Activated naive CD4-positive, alpha-beta T cell treated with anti-CD3 and anti-CD28 coated beads, Interleukin-2, amount 50 U/mL, for 24 hours (primary cell): ENCODE data around the gene DYRK2.

Experiments
- H3K27ac Mint-ChIP-seq: one replicate; pipeline ENCODE4 v1.8.0; 2021; ENCODE audit warnings: mild to moderate bottlenecking, mixed read lengths
- H3K27me3 Mint-ChIP-seq: one replicate; pipeline ENCODE4 v1.8.0; 2021; ENCODE audit warnings: mixed read lengths
- H3K36me3 Mint-ChIP-seq: one replicate; pipeline ENCODE4 v1.8.0; 2021; ENCODE audit warnings: mixed read lengths
- H3K4me1 Mint-ChIP-seq: one replicate; pipeline ENCODE4 v1.8.0; 2021; ENCODE audit warnings: mixed read lengths
- H3K4me3 Mint-ChIP-seq: one replicate; pipeline ENCODE4 v1.8.0; 2021; ENCODE audit warnings: mild to moderate bottlenecking, mixed read lengths
- H3K9me3 Mint-ChIP-seq: one replicate; pipeline ENCODE4 v1.8.0; 2021; ENCODE audit warnings: mixed read lengths

The DYRK2 gene

DNA sequence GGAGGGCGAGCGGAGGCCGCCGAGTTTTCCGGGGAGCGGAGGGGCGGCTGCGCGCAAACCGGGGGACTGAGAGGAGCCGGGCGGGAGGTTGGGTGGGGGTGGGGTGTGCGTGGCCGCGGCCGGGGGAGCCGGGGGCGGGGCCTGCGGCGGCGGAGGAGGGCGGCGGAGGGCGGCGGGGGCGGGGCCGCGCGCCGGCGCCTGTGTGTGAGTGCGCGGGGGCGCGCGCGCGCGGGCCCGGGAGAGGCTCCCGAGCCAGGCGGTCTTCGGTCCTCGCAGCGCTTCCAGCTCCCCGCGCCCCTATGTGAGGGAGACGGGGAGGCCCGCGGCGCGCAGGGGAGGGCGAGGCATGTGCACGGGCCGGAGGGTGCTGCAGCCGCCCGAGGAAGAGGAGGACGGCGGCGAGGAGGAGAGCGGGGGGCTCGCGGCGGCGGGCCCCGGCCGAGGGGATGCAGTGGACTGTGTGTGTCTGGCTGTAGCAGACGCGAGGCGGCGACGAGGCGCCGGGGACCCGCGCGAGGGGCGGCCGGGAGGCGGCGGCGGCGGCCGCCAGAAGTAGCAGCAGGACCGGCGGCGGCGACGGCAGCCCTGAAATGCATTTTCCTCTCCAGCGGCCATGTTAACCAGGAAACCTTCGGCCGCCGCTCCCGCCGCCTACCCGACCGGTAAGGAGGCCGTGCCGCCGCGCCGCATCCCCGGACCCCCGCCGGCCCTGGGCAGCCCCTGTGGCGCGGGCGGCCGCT is at the start of gene DYRK2:
Gene DYRK2, plus strand, starts transcription at position 225 of the 740 bp plus-strand sequence. Its CDS starts 389 bp downstream, at position 614.
- Mint-ChIP-seq H3K4me1 (peaks cover 50% of the 10 kb centered on the region), H3K4me3 (peak within 1 kb of the TSS; percentile 85), H3K36me3 (peaks cover 2% of the 10 kb centered on the region), H3K9me3 (no peaks in the 10 kb centered on the region), H3K27ac (peak within 1 kb of the TSS; percentile 97), H3K27me3 (no peaks in the 10 kb centered on the region)

DNA sequence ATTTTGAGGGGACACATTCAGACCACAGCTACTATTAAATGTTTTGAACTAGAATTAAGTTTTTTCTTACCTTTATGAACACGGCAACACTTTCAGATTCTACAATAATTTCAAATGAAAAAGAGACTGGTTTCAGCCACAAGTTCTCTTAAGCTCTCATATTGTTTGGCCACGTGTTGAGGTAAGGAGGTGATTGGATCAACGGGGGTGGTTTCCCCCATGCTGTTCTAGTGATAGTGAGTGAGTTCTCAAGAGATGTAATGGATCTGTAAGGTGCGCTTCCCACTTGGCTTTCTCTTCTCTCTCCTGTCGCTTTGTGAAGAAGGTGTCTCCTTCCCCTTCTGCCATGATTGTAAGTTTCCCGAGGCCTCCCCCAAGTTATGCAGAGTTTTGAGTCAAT is 48.9 kb upstream of the DYRK2 start:
- H3K4me1 Mint-ChIP-seq: peaks cover 21% of the 10 kb centered on the region
- H3K27me3 Mint-ChIP-seq: no peaks in the 10 kb centered on the region

DNA sequence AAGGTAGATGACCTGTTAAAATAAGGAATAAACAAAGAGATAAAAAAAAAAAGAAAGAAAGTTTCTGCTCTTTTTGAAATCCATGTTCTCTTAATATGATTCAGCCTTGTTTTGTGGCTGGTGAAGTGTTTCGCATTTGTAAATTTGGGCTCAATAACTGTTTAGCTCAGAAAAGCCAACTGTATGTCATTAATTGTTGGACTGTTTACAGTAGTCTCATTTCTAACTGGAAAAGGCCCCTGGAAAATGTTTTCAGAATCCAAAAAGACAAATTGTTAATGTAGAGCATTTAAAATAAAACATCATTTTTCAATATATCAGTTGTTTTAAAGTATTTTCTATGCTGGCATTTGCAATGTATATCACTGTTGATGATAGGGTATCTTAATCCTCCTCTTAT is 47.4 kb upstream of the DYRK2 start:
- H3K27ac Mint-ChIP-seq: no peak overlapping the region
- H3K4me1 Mint-ChIP-seq: peaks cover 17% of the 10 kb centered on the region

More for the DNA sequence above, 48.9 kb upstream of the DYRK2 start:
- Mint-ChIP-seq H3K9me3 (peaks cover 6% of the 10 kb centered on the region), H3K27ac (no peak overlapping the region), H3K36me3 (no peaks in the 10 kb centered on the region), H3K4me3 (no peak overlapping the region)

DNA sequence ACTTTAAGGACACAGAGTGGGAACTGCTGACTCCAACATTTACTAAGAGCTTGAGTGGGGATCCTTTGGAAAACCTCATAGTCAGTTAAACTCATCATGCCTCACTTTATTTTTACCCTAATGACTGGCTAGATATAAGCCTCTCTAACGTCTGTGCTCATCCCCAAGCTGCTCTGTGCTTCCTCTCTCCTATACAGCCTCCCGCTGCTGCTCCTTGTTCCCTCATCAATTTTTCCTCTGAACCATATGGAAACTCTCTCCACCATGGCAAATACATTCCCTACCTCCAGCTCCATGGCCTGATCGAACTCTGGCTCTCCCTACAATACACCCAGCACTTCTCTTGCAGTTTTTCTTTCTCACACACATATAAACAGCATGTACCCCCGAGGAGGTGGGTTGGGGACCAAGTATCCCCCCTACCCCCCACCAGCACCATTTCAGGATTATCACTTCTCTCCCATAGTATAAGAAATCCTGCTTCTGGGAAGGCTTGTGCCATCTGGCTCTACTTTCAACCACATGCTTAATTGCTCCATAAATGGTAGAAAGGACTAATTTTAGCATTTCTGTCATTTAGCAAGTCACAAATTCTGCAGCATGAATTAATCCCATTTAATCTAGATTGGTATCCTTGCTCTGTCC is 39.2 kb upstream of the DYRK2 start:
- no peaks in the 10 kb centered on the region for H3K27me3 Mint-ChIP-seq
- H3K4me1 Mint-ChIP-seq: peaks cover 13% of the 10 kb centered on the region
- H3K4me3 Mint-ChIP-seq: no peak overlapping the region
- no peaks in the 10 kb centered on the region for H3K36me3 Mint-ChIP-seq
- H3K9me3 Mint-ChIP-seq: no peaks in the 10 kb centered on the region
- no peak overlapping the region for H3K27ac Mint-ChIP-seq

More for the DNA sequence above, 47.4 kb upstream of the DYRK2 start:
- Mint-ChIP-seq H3K27me3 (no peaks in the 10 kb centered on the region), H3K36me3 (no peaks in the 10 kb centered on the region), H3K9me3 (peaks cover 6% of the 10 kb centered on the region), H3K4me3 (no peak overlapping the region)

DNA sequence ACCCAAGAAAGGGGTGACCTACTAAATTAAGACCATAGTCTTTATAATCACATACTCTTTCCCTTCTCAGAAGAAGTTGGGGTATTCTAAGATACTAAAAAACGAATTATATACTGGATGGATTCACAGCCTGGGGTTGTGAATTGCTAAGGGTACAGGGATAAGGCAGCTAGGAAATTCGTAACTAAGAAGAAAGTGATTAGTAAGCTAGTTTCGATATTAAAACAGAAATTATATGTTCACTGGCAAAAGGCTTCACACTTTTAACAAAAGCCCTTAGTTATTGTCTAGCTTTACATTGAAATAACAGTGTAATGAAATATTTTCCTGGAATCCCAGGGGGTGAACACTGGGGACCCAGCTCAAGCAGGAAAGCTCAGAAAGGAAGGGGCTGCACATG is 35.5 kb upstream of the DYRK2 start:
- H3K4me1 Mint-ChIP-seq: peaks cover 16% of the 10 kb centered on the region
- no peak overlapping the region for H3K4me3 Mint-ChIP-seq
- H3K27me3 Mint-ChIP-seq: no peaks in the 10 kb centered on the region
- H3K27ac Mint-ChIP-seq: no peak overlapping the region
- no peaks in the 10 kb centered on the region for H3K36me3 Mint-ChIP-seq
- H3K9me3 Mint-ChIP-seq: no peaks in the 10 kb centered on the region

DNA sequence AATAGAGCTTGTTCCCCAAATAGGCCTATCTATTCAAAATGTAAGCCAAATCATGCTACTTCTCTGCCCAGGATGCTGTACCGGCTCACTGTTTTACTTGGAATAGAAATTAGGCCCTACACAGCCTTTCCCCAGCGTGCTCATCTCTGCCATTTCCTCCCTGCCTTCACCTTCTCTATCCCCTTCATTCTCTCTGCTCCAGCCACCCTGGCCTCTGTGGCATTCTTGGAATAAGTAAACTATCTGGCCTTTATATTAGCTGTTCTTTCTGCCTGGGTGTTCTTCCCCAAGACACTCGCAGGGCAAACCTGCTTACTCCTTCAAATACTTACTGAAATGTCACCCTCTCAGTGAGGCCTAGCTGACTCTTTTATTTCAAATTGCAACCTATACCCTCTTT is 30.9 kb upstream of the DYRK2 start:
- no peaks in the 10 kb centered on the region for H3K27me3 Mint-ChIP-seq
- no peak overlapping the region for H3K4me3 Mint-ChIP-seq
- peaks cover 3% of the 10 kb centered on the region for H3K9me3 Mint-ChIP-seq
- H3K4me1 Mint-ChIP-seq: peaks cover 10% of the 10 kb centered on the region
- no peaks in the 10 kb centered on the region for H3K36me3 Mint-ChIP-seq
- no peak overlapping the region for H3K27ac Mint-ChIP-seq

DNA sequence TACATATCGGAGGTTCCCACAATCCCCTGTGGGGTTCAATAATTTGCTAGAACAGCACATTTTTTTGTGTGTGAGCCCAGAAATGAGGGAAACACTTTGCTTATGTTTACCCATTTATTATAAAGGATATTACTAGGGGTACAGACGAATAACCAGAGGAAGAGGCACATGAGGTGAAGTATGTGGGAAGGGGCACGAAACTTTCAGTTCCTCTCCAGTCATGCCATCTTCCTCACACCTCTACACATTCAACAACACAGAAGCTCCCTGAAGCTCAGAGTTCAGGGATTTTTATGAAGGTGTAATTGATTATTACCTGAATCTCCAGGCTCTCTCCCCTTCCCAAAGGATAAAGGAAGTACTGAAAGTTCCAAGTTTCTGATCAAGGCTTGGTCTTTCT is 30.2 kb upstream of the DYRK2 start:
- Mint-ChIP-seq H3K36me3 (no peaks in the 10 kb centered on the region), H3K4me1 (peaks cover 10% of the 10 kb centered on the region), H3K9me3 (peaks cover 3% of the 10 kb centered on the region), H3K27me3 (no peaks in the 10 kb centered on the region), H3K27ac (no peak overlapping the region), H3K4me3 (no peak overlapping the region)

DNA sequence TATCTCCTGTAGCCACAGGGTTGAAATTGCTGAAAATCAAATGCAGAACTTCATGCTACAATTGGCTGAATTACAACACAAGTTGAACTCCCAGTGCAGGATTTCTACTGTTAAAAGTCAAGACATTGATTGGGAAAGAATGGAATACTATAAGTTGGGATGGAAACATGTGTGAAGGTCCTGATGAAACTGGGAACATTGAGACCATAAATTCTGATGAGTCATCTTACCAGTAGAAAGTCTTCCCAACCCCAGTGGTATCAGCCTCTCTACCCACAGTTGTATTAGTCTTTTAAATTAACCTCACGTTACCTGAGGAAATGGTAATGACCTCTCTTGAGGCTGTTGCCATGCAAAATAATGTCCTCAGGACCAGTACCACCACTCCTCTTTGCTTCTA is 27.4 kb upstream of the DYRK2 start:
- Mint-ChIP-seq H3K4me3 (no peak overlapping the region), H3K36me3 (peaks cover 2% of the 10 kb centered on the region), H3K4me1 (peaks cover 22% of the 10 kb centered on the region), H3K27ac (no peak overlapping the region), H3K27me3 (no peaks in the 10 kb centered on the region), H3K9me3 (peaks cover 3% of the 10 kb centered on the region)

DNA sequence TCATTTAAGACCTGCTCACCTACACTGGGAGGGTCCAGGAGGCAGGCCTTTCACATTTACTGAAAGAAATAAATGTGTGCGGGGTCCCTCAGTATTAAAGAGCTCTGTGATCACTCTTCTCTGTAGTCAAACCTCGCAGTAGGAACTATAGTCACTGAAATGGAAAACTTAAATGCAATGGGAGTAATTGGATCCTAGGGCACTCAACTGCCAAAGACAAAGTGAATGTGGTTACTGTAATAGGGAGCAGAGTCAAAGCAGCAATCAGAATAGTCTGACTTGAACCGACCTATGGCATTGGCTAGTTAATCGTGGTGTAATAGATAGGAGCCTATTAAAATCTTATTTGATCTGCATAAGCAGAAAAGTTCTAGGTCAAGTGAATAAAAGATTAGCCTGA is 26.6 kb upstream of the DYRK2 start:
- H3K9me3 Mint-ChIP-seq: peaks cover 3% of the 10 kb centered on the region
- H3K27me3 Mint-ChIP-seq: no peaks in the 10 kb centered on the region
- H3K4me3 Mint-ChIP-seq: no peak overlapping the region
- H3K36me3 Mint-ChIP-seq: peaks cover 2% of the 10 kb centered on the region
- H3K4me1 Mint-ChIP-seq: peaks cover 27% of the 10 kb centered on the region
- no peak overlapping the region for H3K27ac Mint-ChIP-seq

DNA sequence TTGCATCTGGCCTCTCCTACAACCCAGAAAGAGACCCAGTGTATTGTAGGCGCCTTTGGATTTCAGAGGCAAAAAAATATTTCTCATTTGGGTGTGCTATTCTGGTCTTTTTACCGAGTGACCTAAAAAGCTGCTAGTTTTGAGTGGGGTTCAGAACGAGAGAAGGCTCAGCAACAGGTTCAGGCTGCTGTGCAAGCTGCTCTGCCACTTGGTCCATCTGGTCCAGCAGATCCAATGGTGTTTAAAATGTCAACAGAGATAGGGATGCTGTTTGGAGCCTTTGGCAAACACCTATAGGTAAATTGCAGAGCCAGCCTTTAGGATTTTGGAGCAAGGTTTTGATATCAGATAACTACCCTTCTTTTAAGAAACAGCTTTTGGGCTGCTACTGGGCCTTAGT is 25.3 kb upstream of the DYRK2 start:
- H3K27me3 Mint-ChIP-seq: no peaks in the 10 kb centered on the region
- no peak overlapping the region for H3K4me3 Mint-ChIP-seq
- peaks cover 2% of the 10 kb centered on the region for H3K36me3 Mint-ChIP-seq
- peaks cover 35% of the 10 kb centered on the region for H3K4me1 Mint-ChIP-seq
- peaks cover 3% of the 10 kb centered on the region for H3K9me3 Mint-ChIP-seq
- H3K27ac Mint-ChIP-seq: no peak overlapping the region

DNA sequence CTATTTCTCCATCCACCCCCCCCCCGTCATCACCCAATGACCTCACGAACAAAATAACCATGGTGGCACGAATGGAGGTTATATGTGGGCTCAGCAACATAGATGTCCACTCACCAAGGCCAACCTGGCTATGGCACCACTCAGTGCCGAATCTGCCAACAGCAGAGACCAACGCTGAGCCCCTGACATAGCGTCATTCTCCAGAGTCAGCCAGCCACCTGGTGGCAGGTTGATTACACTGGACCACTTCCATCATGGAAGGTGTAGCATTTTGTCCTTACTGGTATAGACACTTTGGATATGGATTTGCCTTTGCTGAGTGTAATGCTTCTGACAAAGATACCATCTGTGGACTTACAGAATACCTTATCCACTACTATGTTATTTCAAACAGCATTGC is 24.2 kb upstream of the DYRK2 start:
- peaks cover 6% of the 10 kb centered on the region for H3K9me3 Mint-ChIP-seq
- peaks cover 2% of the 10 kb centered on the region for H3K36me3 Mint-ChIP-seq
- no peaks in the 10 kb centered on the region for H3K27me3 Mint-ChIP-seq
- H3K4me1 Mint-ChIP-seq: peaks cover 46% of the 10 kb centered on the region
- no peak overlapping the region for H3K27ac Mint-ChIP-seq
- H3K4me3 Mint-ChIP-seq: no peak overlapping the region

DNA sequence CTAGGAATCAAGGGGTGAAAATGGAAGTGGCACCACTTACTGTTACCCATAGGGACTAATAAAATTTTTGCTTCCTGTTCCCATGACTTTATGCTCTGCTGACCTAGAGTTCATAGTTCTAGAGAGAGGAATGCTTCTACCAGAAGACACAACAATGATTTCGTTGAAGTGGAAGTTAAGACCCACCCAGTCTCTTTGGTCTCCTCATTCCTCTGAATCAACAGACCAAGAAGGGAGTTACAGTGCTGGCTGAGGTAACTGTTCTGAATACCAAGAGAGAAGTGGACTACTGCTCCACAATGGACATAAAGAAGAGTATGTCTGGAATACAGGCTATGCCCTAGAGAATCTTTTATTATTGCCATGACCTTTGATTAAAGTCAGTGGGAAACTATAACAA is 23.5 kb upstream of the DYRK2 start:
- Mint-ChIP-seq H3K27ac (no peak overlapping the region), H3K36me3 (peaks cover 2% of the 10 kb centered on the region), H3K27me3 (no peaks in the 10 kb centered on the region), H3K4me1 (peaks cover 53% of the 10 kb centered on the region), H3K9me3 (peaks cover 11% of the 10 kb centered on the region), H3K4me3 (no peak overlapping the region)

DNA sequence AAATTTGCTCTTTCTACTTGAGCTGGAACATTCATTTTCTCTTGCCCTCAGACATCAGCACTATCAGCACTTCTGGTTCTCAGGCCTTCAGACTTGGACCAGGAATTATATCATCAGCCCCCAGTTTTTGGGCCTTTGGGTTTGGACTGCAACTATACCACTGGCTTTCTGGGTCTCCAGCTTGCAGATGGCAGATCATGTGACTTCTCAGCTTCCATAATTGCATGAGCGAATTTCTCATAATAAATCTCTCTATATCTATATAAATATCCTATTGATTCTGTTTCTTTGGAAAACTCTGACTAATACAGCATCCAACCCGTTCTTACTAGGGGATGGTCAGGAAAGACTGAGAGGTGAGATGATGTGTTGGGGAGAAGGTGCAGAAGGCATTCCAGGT is 22.4 kb upstream of the DYRK2 start:
- Mint-ChIP-seq H3K27me3 (no peaks in the 10 kb centered on the region), H3K9me3 (peaks cover 11% of the 10 kb centered on the region), H3K4me3 (no peak overlapping the region), H3K27ac (no peak overlapping the region), H3K36me3 (peaks cover 2% of the 10 kb centered on the region), H3K4me1 (peaks cover 64% of the 10 kb centered on the region)

DNA sequence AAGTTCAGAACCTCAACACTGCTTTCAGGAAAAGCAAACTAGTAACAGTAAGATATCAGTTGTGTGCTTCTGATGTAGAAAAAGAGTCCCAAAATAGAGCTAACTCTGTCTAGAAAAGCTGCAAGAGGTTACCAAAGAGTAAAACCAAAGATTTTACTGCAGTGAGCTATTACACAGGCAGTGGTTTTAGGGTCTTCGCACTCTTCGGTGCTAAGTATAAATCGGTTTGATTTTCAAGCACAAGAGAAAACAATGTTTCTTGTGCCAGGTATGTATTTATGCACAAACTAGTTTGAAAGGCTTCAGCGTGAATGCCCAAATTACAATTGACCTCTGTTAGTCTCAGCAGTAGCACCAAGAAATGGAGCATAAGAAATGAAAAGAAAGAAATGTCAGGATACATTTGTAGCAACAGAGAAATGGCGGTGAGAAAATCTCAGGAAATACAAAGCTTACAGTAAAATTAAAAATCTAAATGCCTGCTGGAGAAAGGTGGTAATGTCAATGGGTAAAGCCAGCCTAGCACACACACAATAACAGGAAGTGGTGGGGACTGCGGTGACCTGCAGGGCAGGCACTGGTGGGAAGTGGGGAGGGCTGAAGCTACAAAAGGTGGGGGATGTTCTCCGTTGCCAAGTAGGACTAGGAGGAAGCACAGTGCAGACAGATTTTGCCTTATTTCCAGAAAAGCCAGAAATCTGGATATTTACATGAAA is 18.0 kb upstream of the DYRK2 start:
- peak overlapping the region; percentile 94 for H3K27ac Mint-ChIP-seq
- H3K4me3 Mint-ChIP-seq: peak overlapping the region; percentile 68
- H3K27me3 Mint-ChIP-seq: no peaks in the 10 kb centered on the region
- peaks cover 12% of the 10 kb centered on the region for H3K9me3 Mint-ChIP-seq
- peaks cover 89% of the 10 kb centered on the region for H3K4me1 Mint-ChIP-seq
- peaks cover 2% of the 10 kb centered on the region for H3K36me3 Mint-ChIP-seq

DNA sequence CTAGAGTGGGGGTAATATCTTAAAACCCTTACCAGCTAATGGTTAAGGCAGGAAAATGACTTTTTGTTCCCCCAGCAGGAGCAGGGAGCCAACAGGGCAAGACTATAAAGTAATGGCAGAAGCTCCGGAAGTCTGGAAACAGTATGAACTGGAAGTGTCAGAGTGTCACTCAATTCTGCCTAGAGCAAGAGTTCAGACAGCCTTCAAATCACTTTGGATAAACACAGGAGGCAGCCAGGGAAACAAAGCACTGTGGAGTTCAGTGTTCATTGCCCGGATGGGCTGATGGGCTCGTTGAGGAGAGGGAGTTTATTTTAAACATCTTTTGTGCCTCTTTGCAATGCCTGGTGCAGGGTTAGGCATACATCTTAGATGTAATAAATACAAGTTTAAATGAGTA is 16.5 kb upstream of the DYRK2 start:
- Mint-ChIP-seq H3K36me3 (no peaks in the 10 kb centered on the region), H3K27me3 (no peaks in the 10 kb centered on the region), H3K4me1 (peaks cover 81% of the 10 kb centered on the region), H3K27ac (no peak overlapping the region), H3K9me3 (peaks cover 12% of the 10 kb centered on the region), H3K4me3 (peak overlapping the region; percentile 11)

DNA sequence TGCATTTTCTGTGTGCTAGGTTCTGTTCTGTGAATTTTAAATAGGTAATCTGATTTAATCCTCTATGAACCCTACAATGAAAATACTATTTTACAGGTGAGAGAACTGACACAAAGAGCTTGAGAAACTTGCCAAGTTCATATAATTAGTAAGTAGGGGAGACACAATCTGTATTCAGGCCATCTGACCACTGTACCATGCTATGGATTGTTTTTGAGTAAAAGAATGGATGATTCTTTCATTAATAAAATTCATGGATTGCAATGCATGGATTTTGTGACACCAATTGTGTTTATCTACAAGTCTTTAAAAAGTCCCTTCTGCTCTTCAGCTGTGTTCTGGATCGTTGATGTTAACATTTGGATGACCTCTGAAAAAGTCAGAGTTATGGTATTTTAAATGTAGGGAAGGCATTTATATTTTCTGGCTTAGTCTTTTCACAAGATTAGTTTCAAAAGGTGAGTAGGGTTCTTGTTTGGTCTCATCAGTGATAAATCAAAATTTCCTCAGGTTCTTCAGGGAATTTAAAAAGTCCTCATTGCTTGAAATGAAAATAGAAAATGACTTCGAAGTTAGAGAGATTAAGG is 15.4 kb upstream of the DYRK2 start:
- Mint-ChIP-seq H3K4me1 (peaks cover 81% of the 10 kb centered on the region), H3K27me3 (no peaks in the 10 kb centered on the region), H3K27ac (no peak overlapping the region), H3K4me3 (peak overlapping the region; percentile 21), H3K9me3 (peaks cover 12% of the 10 kb centered on the region), H3K36me3 (no peaks in the 10 kb centered on the region)
